ENCODE results near the gene TNN. TPM values are rescaled to one million over a fixed set of nuclear protein-coding genes. Genes with fewer than 3 reads are reported as not detected.

TNN gene
- total RNA-seq, 1 experiment from 2014 or later, result not detected

- Histone ChIP-seq H3K27me3 (replicated peaks; ENCODE audit: insufficient read depth, low read depth, low read length, poor library complexity) (peaks cover 53% of the 10 kb centered on the region), H3K9me3 (ENCODE audit: low read depth, low read length, poor library complexity, severe bottlenecking) (no peaks in the 10 kb centered on the region), H3K4me3 (ENCODE audit: low read depth, low read length, poor library complexity, severe bottlenecking) (no peak overlapping the region), H3K27ac (ENCODE audit: low read depth, low read length, poor library complexity, severe bottlenecking) (no peak overlapping the region), H3K4me1 (ENCODE audit: insufficient read depth, low read length, poor library complexity, severe bottlenecking) (no peaks in the 10 kb centered on the region), H3K36me3 (ENCODE audit: insufficient read depth, low read length, poor library complexity, severe bottlenecking) (no peaks in the 10 kb centered on the region)
- ChIA-PET CTCF (no interaction called here), POLR2A (ENCODE audit: low non-redundant PET) (no interaction called here)
- DNase-seq (ENCODE audit: low spot score), result no peak
- no peak for TF ChIP-seq EZH2 (IDR thresholded peaks at IDR 0.05; ENCODE audit: borderline replicate concordance, low read depth, low read length, poor library complexity, severe bottlenecking)
- TF ChIP-seq, protein P1, sequence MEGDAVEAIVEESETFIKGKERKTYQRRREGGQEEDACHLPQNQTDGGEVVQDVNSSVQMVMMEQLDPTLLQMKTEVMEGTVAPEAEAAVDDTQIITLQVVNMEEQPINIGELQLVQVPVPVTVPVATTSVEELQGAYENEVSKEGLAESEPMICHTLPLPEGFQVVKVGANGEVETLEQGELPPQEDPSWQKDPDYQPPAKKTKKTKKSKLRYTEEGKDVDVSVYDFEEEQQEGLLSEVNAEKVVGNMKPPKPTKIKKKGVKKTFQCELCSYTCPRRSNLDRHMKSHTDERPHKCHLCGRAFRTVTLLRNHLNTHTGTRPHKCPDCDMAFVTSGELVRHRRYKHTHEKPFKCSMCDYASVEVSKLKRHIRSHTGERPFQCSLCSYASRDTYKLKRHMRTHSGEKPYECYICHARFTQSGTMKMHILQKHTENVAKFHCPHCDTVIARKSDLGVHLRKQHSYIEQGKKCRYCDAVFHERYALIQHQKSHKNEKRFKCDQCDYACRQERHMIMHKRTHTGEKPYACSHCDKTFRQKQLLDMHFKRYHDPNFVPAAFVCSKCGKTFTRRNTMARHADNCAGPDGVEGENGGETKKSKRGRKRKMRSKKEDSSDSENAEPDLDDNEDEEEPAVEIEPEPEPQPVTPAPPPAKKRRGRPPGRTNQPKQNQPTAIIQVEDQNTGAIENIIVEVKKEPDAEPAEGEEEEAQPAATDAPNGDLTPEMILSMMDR (conservative IDR thresholded peaks at IDR 0.05; ENCODE audit: low read depth, low read length), result no peak
- BruUV-seq (replicated peaks), result no TSS peak
- intact Hi-C loops (cut with micrococcal nuclease; ENCODE audit: unreplicated experiment), result no loop called here
Observed at GRCh38 chr1:175197531-175197930, 129.9 kb downstream of the TNN start.

Other genes starting within 250 kb of the TNN start
- gene CACYBP, start 67.9 kb upstream of the TNN start, total RNA-seq (2021), result 307 and 310 TPM in 2 replicates
- 39.6 and 40.1 TPM in 2 replicates for gene MRPS14, start 44.4 kb upstream of the TNN start, total RNA-seq (2021)
- gene KIAA0040, start 124.9 kb downstream of the TNN start, total RNA-seq (2021), result not detected in 2 replicates

Data from A673 (cell line).